ENCODE data around the gene MLLT6.

MLLT6 gene

GRCh38 chr17:38710604-38710962, 5.5 kb downstream of the MLLT6 start:
- no peak overlapping the region for H3K27ac ChIP-seq
- TF ChIP-seq CTCF (IDR thresholded peaks at IDR 0.05) (no peak), ZFX (IDR thresholded peaks at IDR 0.05; ENCODE audit: borderline replicate concordance) (no peak)

- no peak for TF ChIP-seq ZFX (IDR thresholded peaks at IDR 0.05; ENCODE audit: borderline replicate concordance)
- no peak for TF ChIP-seq CTCF (IDR thresholded peaks at IDR 0.05)
- H3K27ac ChIP-seq: no peak overlapping the region
Measured at GRCh38 chr17:38710985-38711384, 5.9 kb downstream of the MLLT6 start.

- no peak overlapping the region for H3K27ac ChIP-seq
- no peak for TF ChIP-seq ZFX (IDR thresholded peaks at IDR 0.05; ENCODE audit: borderline replicate concordance)
- no peak for TF ChIP-seq CTCF (IDR thresholded peaks at IDR 0.05)
Measured at GRCh38 chr17:38711792-38712571, 6.9 kb downstream of the MLLT6 start.

- H3K27ac ChIP-seq: no peak overlapping the region
- no peak for TF ChIP-seq CTCF (IDR thresholded peaks at IDR 0.05)
- TF ChIP-seq ZFX (IDR thresholded peaks at IDR 0.05; ENCODE audit: borderline replicate concordance): no peak
Measured at GRCh38 chr17:38712593-38712992, 7.5 kb downstream of the MLLT6 start.

- no peak overlapping the region for H3K27ac ChIP-seq
Measured at GRCh38 chr17:38713456-38714075, 8.5 kb downstream of the MLLT6 start.

GRCh38 chr17:38715216-38715943, 10.3 kb downstream of the MLLT6 start:
- no peak for TF ChIP-seq ZFX (IDR thresholded peaks at IDR 0.05; ENCODE audit: borderline replicate concordance)
- TF ChIP-seq CTCF (IDR thresholded peaks at IDR 0.05): no peak
- peak overlapping the region; percentile 39; the same call in 1 of the 2 replicates for H3K27ac ChIP-seq

More at GRCh38 chr17:38713456-38714075, 8.5 kb downstream of the MLLT6 start:
- no peak for TF ChIP-seq CTCF (IDR thresholded peaks at IDR 0.05)
- no peak for TF ChIP-seq ZFX (IDR thresholded peaks at IDR 0.05; ENCODE audit: borderline replicate concordance)

Measured in 22Rv1 (cell line).